ENCODE measurements around the gene TMEM207.

The TMEM207 gene

DNA sequence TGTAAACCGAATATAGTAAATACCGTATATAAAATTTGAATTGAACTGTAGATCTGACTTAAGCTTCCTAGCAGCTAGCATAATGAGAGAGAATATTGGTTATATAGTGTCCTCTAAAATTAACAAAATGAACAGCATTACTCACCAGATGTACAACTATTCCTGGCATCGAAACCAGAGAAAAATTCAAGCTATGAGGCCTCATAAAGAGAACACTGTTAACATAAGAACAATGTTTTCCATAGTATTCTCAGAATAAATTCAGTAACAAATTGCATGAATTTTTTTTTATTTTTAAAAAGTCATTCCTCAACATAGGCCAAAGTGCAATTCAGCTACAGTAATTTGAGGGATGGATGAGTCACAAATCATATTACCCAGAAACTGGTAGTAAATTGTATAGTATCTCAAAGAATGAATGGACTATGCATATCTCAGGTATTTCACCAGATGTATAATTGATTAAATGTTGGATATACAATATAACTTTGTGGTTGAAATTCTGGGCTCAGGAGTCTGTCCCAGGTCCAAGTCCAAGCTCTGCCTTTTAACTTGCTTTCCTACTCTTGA, 5.0 kb downstream of the TMEM207 start:
- DNase-seq (ENCODE audit: low read depth) = peak; percentile 35

DNA sequence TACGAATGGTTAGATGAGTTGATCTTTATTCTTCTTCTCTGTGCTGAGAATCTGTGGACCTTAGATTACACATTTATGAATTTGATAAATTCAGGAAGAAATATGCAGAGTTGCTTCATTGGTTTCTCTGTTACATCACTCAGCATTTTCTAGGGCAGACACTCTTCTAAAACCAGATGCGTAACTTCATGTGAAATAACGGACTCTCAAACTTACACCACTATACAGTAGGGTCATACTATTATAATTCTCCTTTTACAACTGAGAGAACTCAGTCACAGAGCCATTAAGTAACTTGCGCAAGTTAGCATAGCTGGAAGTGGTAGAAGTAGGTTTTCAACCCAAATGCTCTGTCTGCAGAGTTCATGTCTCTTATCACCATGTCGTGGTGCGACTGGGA, 5.7 kb downstream of the TMEM207 start:
- DNase-seq (ENCODE audit: low read depth) = no peak

DNA sequence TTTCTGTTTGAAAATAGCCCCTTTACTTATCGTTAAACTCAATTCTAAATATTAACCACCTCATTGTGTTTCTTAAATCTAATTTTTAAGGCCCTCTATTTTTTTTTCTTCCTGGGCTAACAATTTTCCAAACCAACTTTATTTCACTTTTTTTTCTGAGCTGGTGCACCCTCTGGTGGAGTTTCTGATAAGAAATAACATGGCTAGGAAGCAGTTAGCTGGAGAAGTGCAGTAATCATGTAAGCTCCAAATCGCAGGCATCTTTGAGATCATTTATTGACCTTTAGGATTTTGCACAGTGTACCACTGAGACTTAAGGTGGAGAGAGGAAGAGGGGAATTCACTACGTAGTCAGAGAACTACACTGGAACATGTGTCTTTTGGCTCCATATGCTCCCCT, 6.4 kb downstream of the TMEM207 start:
- DNase-seq (ENCODE audit: low read depth) = peak; percentile 44

DNA sequence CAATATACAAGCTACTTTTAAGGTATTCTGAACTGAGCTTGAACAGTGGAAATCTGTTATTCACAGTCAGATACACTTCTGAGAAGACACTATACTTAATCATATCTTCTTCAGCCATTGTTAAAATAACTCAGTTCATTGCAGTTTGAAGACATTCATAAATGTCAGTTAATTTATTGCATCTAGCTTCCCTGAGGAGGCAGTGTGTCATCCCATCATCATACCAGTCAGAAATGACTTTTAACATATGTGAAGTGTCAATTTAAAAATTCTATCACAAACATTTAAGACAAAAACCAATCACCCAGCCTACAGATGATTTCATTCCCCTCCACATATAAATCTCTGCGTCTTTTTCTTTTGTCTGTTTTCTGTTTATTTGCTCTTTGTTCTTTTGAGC, 7.5 kb downstream of the TMEM207 start:
- no peak for DNase-seq (ENCODE audit: low read depth)

DNA sequence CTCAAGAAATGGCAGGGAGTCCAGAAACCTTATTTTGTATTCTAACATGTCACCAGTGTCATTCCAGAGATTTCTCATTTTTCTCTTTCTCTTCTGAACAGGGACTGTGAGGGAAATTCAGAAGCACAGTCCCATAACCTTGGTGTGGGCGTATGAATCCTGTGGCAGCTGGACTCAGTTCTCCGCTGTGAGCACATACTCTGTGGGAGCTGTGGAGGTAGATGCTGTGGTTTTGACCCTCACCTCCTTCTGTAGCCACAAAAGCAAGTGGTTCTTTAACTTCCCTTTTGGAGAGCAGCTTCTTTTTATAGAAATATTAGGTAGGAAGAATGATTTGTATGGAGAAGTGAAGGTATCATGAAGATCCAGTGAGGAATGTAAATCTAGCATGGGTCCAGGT, 13.4 kb downstream of the TMEM207 start:
- no peak for DNase-seq (ENCODE audit: low read depth)

DNA sequence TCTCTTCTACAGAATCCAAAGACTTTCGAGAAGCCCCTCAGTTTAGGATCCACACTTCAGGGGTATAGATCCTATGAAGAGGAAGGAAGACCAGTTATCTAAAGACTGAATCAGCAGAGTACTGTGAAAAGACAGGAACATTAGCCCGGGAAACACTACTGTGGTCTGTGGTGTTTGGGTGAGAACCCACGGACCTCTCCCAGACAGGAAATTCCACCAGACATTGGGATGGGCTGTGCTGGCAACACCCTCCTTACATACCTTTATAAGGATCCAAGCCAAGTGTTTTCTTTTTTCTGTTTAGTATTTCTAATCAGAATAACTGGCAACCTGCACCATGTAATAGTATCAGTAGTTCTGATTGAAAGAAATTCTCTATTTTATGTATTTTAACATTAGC, 14.1 kb downstream of the TMEM207 start:
- peak; percentile 38 for DNase-seq (ENCODE audit: low read depth)

DNA sequence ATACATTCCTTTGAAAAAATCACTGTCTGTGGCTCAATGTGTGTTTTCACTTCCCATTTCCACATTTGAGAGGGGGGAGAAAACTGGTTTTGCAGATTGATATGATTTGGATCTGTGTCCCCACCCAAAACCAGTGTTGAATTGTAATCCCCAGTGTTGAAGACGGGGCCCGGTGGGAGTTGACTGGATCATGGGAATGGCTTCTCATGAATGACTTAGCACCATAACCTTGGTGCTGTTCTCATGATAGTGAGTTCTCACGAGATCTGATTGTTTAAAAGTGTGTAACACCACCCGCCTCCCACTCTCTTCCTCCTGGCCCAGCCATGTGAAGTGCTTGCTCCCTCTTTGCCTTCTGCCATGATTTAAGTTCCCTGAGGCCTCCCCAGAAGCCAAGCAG, 16.1 kb downstream of the TMEM207 start:
- DNase-seq (ENCODE audit: low read depth) = no peak

DNA sequence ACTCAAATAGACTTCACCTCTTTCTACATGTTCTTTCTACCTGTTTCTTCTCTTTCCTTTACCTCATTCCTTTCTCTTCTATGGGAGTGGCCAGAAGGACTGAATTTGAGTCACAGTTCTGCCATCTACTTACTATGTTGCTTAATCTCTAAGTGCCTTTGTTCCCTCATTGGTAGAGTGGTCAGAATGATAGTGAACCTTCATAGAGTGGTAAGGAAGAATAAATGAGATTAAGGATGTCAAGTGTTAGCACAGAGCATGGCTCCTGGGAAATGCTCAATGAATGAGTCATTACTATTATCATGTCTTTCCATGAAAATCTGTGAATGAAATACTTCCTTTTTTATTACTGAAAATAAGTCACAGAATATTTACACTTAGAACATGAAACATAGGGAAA, 17.5 kb downstream of the TMEM207 start:
- DNase-seq (ENCODE audit: low read depth) = peak; percentile 54

DNA sequence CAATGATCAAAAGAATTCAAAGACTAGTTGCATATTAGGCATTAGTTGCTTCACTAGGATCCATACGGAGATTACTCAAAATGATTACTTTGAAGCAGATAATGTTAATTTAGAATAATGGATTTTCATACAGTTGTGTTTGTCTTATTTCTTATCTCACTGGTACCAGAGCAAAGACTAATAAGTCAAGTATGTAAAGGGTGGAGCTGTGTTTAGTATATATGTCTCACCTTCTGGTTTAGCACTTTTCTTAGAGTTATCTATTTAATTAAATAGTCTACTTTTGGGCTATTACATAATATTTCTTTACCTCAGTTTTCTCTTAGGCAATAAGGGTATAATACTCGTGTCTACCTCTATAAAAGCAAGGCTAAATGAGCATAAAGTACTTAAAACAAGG, 18.8 kb downstream of the TMEM207 start:
- DNase-seq (ENCODE audit: low read depth) = no peak

DNA sequence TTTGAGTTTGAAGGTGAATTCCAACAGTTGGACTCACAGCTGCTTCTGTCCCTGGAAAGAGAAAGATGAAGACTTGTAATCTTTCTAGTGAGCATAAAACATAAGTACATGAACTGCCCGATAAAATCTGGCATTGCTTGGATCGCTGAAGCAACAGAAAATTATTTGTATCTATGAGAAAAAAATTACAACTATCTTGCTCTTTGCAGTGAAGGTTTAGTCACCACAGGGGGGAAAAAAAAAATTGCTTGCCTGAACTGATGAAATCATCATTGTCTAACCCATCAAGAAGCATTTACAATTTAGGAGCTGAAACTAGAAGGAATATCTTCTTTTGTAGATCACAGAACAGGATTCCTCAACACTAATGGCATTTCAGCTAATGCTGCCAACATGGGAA, 20.0 kb downstream of the TMEM207 start:
- DNase-seq (ENCODE audit: low read depth) = peak; percentile 66

DNA sequence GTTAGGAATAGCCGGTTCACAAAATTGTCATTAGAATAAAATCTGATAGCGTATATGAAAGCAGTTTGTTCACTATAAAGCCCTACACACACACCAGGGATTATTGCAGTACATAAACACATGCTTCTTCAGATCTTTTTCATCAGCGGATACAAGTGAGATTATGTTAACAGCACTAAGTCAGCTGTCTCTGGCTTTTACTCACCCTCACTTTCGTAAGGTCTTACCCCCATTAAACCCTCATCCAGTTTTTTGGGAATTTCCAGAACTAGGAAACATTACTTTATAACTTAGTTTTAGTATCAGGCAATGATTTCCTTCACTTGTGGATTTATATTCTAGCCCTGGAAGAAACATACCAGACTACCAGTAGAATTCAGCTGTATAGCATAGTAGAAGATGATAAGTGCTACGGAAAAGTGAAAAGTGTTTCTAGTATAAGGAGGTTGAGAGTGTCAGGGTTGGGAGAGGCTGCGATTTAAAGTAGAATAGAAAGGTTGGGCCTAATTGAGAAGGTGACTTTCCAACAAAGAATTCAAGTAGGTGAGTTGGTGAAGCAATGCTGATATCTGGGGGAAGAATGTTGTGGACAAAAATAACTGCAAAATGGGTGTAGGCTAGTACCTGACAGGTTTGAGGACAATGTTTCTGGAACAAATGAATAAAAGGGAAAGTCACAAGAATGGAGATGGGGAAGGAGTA, 22.7 kb downstream of the TMEM207 start:
- no peak for DNase-seq (ENCODE audit: low read depth)

DNA sequence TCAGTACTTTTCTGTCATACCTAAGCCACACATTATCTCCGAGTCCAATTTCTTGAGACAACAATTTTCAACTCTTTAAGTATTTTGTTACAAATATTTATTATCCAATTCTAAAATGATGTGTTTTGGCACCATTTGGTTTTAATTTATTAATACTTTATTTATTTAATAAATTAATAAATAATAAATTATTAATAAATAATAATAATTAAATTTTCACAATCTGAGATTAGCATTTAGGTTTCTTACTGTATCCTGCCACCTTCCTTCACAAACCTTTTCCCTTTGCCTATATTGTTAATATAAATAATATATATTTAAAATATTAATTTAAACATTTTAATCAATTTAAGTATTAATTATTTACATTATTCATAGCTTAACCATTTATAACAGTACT, 23.9 kb downstream of the TMEM207 start:
- no peak for DNase-seq (ENCODE audit: low read depth)

DNA sequence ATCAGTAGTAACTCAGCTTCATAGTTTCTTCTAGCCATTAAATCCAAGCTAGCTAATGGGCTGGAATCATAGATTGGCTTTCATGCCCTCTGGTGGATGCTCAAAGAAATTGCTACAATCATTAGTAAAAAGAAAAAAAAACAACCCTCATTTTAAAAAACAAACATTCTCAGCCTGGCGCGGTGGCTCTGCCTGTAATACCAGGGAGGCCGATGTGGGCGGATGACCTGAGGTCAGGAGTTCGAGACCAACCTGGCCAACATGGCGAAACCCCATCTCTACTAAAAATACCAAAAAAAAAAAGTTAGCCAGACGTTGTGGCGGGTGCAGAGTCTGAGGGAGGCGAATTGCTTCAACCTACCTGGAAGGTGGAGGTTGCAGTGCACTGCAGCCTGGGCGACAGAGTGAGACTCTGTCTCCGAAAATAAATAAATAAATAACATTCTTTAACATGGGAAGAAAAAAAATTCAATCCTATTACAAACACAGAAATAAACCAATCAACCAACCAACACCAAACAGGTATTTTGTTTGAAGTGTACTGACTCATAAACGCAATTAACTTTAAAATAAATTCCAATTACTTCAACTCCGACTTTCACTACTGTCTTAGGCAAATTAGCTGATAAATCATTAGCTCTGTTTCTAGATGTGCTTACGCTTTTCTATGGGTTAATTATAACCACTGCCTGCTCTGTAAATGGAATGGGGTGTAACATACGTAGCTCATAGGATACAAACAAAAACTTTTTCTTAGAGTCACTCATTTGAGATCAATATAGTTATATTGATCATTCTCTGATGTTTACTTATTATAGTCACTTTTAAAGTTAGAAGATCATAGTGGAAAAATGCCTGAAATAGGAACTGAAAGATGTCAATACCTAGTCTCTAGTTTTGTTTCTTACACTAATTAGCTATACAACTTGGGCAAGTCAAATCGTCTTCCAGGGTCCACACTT, 24.9 kb downstream of the TMEM207 start:
- DNase-seq (ENCODE audit: low read depth) = peak; percentile 72

DNA sequence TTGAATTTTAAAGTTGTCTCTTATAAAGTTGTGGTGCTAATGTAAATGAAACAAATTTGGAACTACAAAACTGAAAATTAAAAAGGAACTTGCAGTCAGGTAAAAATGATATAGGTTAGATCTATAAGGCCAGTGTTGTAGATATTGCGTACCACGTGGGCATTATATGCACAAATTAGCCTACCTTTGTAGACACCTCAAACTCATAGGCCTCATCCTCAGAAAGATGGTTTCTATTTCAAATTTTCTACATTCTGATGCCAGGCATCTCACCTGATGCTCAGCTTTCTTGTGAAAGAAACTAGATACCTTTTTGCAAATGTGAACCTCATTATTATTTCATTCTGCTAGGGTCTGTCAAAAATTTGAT, 25.6 kb downstream of the TMEM207 start:
- no peak for DNase-seq (ENCODE audit: low read depth)

DNA sequence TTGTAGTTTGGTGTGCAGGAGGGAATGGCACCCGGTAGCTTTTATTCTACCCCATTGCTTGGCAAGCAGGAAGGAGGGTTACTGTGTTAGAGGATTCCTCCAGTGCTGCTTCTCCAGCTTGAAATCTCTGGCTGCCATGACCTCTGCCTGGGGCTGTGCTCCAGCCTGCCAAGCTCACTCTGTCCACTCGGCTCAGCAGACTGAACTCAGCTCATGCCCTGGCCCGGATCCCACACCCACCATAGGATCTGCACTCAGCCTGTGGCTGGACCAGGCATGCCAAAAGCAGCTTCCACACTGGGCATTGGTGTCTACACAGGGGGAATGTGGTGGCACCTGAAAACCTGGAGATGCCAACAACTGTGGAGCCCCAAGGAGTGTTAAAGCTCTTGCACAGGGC, 35.4 kb downstream of the TMEM207 start:
- DNase-seq (ENCODE audit: low read depth) = no peak

DNA sequence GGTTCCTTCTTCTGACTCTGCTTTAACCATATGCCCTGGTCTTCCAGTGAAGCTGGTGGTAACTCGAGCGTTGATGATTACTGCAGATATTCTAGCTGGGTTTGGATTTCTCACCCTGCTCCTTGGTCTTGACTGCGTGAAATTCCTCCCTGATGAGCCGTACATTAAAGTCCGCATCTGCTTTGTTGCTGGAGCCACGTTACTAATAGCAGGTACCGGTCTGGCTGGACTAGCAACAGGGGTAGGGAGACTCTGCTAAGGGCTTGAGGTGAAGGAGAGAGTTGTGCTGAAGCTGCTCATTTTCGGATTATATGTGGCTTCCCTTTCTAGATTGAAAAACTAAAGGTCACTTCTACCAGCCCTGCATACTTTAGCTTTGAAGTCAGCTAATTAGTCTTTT, 45.0 kb downstream of the TMEM207 start:
- DNase-seq (ENCODE audit: low read depth) = no peak

DNA sequence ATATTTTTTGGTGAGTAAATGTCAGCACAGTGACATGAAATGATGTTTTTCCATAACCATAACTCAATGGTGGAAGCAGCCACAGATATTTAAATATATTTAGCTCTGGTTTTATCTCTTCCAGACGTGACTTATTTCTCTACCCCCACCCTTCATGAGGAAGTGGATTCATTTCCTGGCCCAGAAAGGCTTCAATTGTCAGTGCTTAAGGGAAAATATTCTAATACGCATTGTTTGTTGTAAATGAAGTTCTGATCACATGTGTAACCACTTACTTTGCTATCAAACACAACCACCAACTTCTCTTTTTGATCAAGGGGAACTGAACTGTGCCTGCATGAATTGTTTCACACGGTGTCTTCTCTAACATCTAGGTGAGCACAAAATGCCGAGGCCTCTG, 47.7 kb downstream of the TMEM207 start:
- no peak for DNase-seq (ENCODE audit: low read depth)

DNA sequence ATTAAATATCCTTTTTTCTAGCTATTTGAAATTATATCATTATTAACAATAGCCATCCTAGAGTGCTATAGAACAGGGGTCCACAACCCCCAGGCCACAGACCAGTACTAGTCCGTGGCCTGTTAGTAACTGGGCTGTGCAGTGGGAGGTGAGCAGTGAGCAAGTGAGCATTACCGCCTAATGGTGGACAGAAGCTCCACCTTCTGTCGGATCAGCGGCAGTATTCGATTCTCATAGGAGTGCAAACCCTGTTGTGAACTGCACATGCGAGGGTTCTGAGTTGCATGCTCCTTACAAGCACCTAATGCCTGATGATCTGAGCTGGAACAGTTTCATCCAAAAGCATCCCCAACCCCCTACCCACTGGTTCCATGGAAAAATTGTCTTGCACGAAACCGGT, 50.0 kb downstream of the TMEM207 start:
- no peak for DNase-seq (ENCODE audit: low read depth)

DNA sequence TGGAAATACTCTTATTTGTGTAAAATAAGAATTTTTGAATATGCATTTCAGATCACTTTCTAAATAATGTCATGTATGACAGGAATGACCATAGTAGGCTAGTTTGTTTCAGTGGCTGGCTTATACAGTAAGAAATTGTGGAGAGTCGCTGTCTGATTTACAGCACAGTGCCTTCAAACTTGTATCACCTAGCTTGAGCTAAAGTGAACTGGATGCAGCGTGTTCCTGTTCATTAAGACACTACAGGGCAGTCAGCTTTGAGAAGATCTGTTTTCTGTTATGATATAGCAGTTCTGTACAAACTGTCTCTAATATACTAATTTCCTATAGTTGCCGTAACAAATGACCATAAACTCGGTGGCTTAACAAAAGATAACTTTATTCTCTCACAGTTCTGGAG, 51.8 kb downstream of the TMEM207 start:
- DNase-seq (ENCODE audit: low read depth) = no peak

DNA sequence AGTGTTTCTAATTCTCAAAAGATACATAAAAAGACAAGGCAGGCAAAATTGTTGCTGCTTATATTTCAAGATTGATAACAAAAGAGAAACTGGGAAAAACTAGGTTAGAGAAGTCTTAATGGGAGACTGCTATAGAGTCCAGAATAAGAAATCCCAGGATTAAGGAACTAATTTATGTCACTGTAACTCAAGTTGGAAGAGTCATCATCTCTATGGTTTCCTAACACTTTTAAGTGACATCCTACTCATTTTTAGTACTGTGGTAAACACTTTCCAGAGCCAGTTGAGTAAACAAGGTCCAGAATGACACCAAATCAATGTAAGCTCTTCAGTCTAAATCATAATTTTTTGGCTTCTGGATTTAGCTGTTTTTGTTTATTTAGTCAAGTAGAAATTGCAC, 53.7 kb downstream of the TMEM207 start:
- DNase-seq (ENCODE audit: low read depth) = no peak

DNA sequence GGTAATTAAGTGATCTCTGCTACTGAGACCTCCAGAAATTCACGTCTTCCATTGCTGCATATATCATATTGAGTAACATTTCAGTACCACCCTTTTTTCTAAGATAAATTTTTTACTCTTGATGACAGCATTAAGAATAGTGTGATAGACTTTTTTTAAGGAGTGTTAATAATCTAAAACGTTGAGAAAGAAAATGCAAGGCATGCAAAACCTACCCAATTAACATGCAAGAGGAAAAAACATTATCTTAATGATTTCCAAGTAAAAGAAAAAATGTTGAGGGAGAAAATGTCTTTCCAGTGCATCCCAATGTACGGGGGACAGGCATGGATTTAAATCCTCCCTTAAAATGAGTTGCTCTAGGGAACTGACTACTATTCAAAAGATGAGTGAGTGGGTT, 61.0 kb downstream of the TMEM207 start:
- DNase-seq (ENCODE audit: low read depth) = no peak

DNA sequence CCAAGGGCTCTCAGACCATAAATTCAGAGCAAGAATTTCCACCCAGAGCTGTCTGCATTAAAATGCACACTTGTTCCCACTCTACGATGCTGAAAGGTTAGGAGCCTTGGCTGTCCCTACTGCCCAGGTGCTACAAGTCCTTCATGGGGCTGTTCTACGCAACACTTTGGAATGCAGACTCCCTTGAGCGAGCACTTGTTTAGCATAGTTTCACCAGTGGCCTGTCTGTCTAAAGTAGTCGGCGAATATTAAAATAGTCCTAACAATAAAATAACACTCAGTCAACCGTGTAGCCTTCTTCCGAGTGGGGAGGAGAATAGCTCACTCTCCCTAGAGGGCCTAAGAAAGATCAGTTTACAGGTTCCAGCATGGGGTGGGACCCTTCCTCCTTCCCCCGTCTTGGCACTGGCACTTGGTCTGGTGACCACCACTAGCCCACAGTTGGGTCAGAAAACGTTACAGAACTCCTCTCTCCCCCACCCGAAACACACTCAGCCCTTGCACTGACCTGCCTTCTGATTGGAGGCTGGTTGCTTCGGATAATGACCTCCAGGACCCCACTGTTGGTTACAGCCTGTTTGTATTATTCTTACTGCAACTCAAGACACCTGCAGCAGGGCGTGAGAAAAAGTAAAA, 62.0 kb downstream of the TMEM207 start, which contains the start of gene CLDN16:
Gene CLDN16 (plus strand): TSS at position 586 of the 636 bp plus-strand sequence. CDS start 167 bp downstream, outside the sequence.
- peak; percentile 12 for DNase-seq (ENCODE audit: low read depth)
